HepG2 (cell line): ENCODE data around the gene CHAF1A. TPM values are rescaled to one million over a fixed set of nuclear protein-coding genes. Genes with fewer than 3 reads are reported as not detected.

ENCODE experiments used
- DMTF1 ChIP-seq: sonication (generic); formaldehyde crosslinking; IDR thresholded peaks from 2 replicates; pipeline ENCODE4 v1.4.0; 2020; ENCODE audit warnings: mild to moderate bottlenecking, missing genetic modification reagents
- ERF ChIP-seq: IDR thresholded peaks from 2 replicates; pipeline ENCODE4 v1.6.1; 2018; ENCODE audit warnings: missing biosample characterization, missing genetic modification reagents
- FOXO1 ChIP-seq: sonication (generic); formaldehyde crosslinking; IDR thresholded peaks from 2 replicates; pipeline ENCODE4 v1.4.0; 2020; ENCODE audit warnings: missing genetic modification reagents
- GABPA ChIP-seq, 2 experiments: IDR thresholded peaks; 2 replicates each; pipeline ENCODE4 v1.6.1; 2011 to 2016; ENCODE audit warnings: low read depth in 2 of 2, low read length in 1 of 2, missing biosample characterization in 1 of 2, missing genetic modification characterization in 1 of 2
- GATAD2A ChIP-seq: IDR thresholded peaks from 2 replicates; pipeline ENCODE4 v1.6.1; 2016
- HNF4A ChIP-seq: sonication (generic); formaldehyde crosslinking; IDR thresholded peaks from 2 replicates; pipeline ENCODE4 v1.4.0; 2020; ENCODE audit warnings: missing genetic modification reagents
- ISL2 ChIP-seq: sonication (generic); formaldehyde crosslinking; IDR thresholded peaks from 2 replicates; pipeline ENCODE4 v1.5.0; 2020; ENCODE audit warnings: missing genetic modification reagents
- PAXIP1 ChIP-seq: sonication (generic); formaldehyde crosslinking; conservative IDR thresholded peaks from 2 replicates; pipeline ENCODE4 v1.4.0; 2020; ENCODE audit warnings: mild to moderate bottlenecking, missing genetic modification reagents, moderate library complexity
- PITX1 ChIP-seq: sonication (generic); formaldehyde crosslinking; IDR thresholded peaks from 2 replicates; pipeline ENCODE4 v1.5.1; 2020; ENCODE audit warnings: mild to moderate bottlenecking, missing genetic modification reagents
- RXRA ChIP-seq: sonication (generic); formaldehyde crosslinking; IDR thresholded peaks from 2 replicates; pipeline ENCODE4 v1.5.1; 2020; ENCODE audit warnings: missing genetic modification reagents
- RXRB ChIP-seq: IDR thresholded peaks from 2 replicates; pipeline ENCODE4 v1.6.1; 2016; ENCODE audit warnings: borderline replicate concordance, missing genetic modification reagents, missing compliant biosample characterization
- TGIF2 ChIP-seq: IDR thresholded peaks from 2 replicates; pipeline ENCODE4 v1.6.1; 2016; ENCODE audit warnings: control low read depth, missing compliant biosample characterization
- WIZ ChIP-seq: sonication (generic); formaldehyde crosslinking; IDR thresholded peaks from 2 replicates; pipeline ENCODE4 v1.5.1; 2020; ENCODE audit warnings: mild to moderate bottlenecking, missing genetic modification reagents
- ZBTB38 ChIP-seq: sonication (generic); formaldehyde crosslinking; IDR thresholded peaks from 2 replicates; pipeline ENCODE4 v1.5.1; 2020; ENCODE audit warnings: mild to moderate bottlenecking, missing genetic modification reagents
- ZNF263 ChIP-seq: sonication (generic); formaldehyde crosslinking; IDR thresholded peaks from 2 replicates; pipeline ENCODE4 v1.4.0; 2020; ENCODE audit warnings: missing genetic modification reagents
- ZNF446 ChIP-seq: sonication (generic); formaldehyde crosslinking; IDR thresholded peaks from 2 replicates; pipeline ENCODE4 v1.5.0; 2020; ENCODE audit warnings: mild to moderate bottlenecking, missing genetic modification reagents
- polyA plus RNA-seq, 8 experiments: library from polyadenylated mRNA; depleted of rRNA in 3 of 8; stranded (reverse) in 7 of 8; unstranded in 1 of 8; fragments of >200 nt; fragmentation: Illumina TruSeq in 4 of 8; extraction: Trizol in 4 of 8; gene quantifications; 2 replicates each; pipeline versions ENCODE4 v1.2.1 to v1.2.3, GENCODE V29; 2011 to 2016; ENCODE audit warnings: low read depth in 4 of 8, missing spikeins in 1 of 8, mixed read lengths in 1 of 8; ENCODE audit not compliant: insufficient read depth in 1 of 8
- total RNA-seq, 5 experiments: library from RNA; depleted of rRNA; stranded (reverse); fragments of >200 nt; fragmentation: Illumina TruSeq; extraction: Trizol; gene quantifications; 2 replicates each; pipeline ENCODE4 v1.2.3, GENCODE V29; 2016; ENCODE audit warnings: low read depth in 1 of 5
- TF ChIP-seq, protein P1 (sequence below): sonication (generic); formaldehyde crosslinking; IDR thresholded peaks from 2 replicates; pipeline ENCODE4 v1.4.0; 2020; ENCODE audit warnings: missing genetic modification reagents
- TF ChIP-seq, protein P2 (sequence below): IDR thresholded peaks from 2 replicates; pipeline ENCODE4 v1.6.1; 2016; ENCODE audit warnings: low read depth, borderline replicate concordance
- TF ChIP-seq, protein P3 (sequence below): IDR thresholded peaks from 2 replicates; pipeline ENCODE4 v1.6.1; 2012; ENCODE audit warnings: inconsistent platforms

Gene CHAF1A
- total and polyA plus RNA-seq, 2 of the 13 experiments (the other 11 are each of a cell fraction or from before 2014, with no cell fraction given) = 11.0 to 34.8 TPM

GRCh38 chr19:4391701-4392483 is 10.5 kb upstream of the CHAF1A start (continued):
- TF ChIP-seq, protein P1, sequence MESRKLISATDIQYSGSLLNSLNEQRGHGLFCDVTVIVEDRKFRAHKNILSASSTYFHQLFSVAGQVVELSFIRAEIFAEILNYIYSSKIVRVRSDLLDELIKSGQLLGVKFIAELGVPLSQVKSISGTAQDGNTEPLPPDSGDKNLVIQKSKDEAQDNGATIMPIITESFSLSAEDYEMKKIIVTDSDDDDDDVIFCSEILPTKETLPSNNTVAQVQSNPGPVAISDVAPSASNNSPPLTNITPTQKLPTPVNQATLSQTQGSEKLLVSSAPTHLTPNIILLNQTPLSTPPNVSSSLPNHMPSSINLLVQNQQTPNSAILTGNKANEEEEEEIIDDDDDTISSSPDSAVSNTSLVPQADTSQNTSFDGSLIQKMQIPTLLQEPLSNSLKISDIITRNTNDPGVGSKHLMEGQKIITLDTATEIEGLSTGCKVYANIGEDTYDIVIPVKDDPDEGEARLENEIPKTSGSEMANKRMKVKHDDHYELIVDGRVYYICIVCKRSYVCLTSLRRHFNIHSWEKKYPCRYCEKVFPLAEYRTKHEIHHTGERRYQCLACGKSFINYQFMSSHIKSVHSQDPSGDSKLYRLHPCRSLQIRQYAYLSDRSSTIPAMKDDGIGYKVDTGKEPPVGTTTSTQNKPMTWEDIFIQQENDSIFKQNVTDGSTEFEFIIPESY (CRISPR knock-in tag) = peak; percentile 70; the same call in 1 of the 2 replicates
- TF ChIP-seq ZBTB38 (CRISPR knock-in tag) = peak; percentile 49
- TF ChIP-seq ZNF263 (CRISPR knock-in tag) = no peak
- 0 out of 2 replicates have a peak, but pooled peaks have one; percentile 27 for TF ChIP-seq WIZ (CRISPR knock-in tag)
- 0 out of 2 replicates have a peak, but pooled peaks have one; percentile 30 for TF ChIP-seq TGIF2 (CRISPR knock-in tag)
- TF ChIP-seq DMTF1 (CRISPR knock-in tag) = no peak
- TF ChIP-seq PAXIP1 (CRISPR knock-in tag) = peak; percentile 70
- TF ChIP-seq ISL2 = no peak
- TF ChIP-seq ZNF446 (CRISPR knock-in tag) = no peak
- TF ChIP-seq RXRB (CRISPR knock-in tag) = peak; percentile 63; the same call in 1 of the 2 replicates
- peak; percentile 51 for TF ChIP-seq GATAD2A (CRISPR knock-in tag)
- TF ChIP-seq, protein P2, sequence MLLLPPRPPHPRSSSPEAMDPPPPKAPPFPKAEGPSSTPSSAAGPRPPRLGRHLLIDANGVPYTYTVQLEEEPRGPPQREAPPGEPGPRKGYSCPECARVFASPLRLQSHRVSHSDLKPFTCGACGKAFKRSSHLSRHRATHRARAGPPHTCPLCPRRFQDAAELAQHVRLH (CRISPR knock-in tag) = peak; percentile 45; the same call in 1 of the 2 replicates
- TF ChIP-seq HNF4A (CRISPR knock-in tag) = peak; percentile 74
- 0 out of 2 replicates have a peak, but pooled peaks have one; percentile 29 for TF ChIP-seq ERF (CRISPR knock-in tag)
- TF ChIP-seq, protein P3, sequence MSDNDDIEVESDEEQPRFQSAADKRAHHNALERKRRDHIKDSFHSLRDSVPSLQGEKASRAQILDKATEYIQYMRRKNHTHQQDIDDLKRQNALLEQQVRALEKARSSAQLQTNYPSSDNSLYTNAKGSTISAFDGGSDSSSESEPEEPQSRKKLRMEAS = peak; percentile 36; the same call in 1 of the 2 replicates
- TF ChIP-seq RXRA (CRISPR knock-in tag) = peak; percentile 84
- TF ChIP-seq GABPA (IDR thresholded peaks at IDR 0.05; ENCODE audit: low read depth, low read length) = no peak
- TF ChIP-seq GABPA (CRISPR knock-in tag; IDR thresholded peaks at IDR 0.05; ENCODE audit: low read depth) = peak; percentile 60
- 0 out of 2 replicates have a peak, but pooled peaks have one; percentile 55 for TF ChIP-seq PITX1 (CRISPR knock-in tag)
- TF ChIP-seq FOXO1 = peak; percentile 46; the same call in 1 of the 2 replicates
